ENCODE data around the gene HIVEP3.

GRCh38 chr1:41545996-41546832 lies 372.5 kb downstream of the HIVEP3 start:
- no peak for TF ChIP-seq CTCF (conservative IDR thresholded peaks at IDR 0.05)
- no peak for TF ChIP-seq EZH2 (IDR thresholded peaks at IDR 0.05; ENCODE audit: low read depth)
